H9 (cell line): ENCODE results near the gene TRHDE. TPM values are rescaled to one million over a fixed set of nuclear protein-coding genes. Genes with fewer than 3 reads are reported as not detected.

Experiments
- DNase-seq: peaks from one replicate; pipeline ENCODE4 v3.0.0-alpha.2; 2017
- H2AFZ ChIP-seq: one replicate; pipeline ENCODE4 v1.6.1; 2013; ENCODE audit warnings: mild to moderate bottlenecking, low read length, control low read depth, moderate library complexity
- H2AK5ac ChIP-seq: 2 replicates; pipeline ENCODE4 v1.6.1; 2013; ENCODE audit warnings: low read length, control low read depth, mixed read lengths; ENCODE audit not compliant: insufficient read length
- H2BK120ac ChIP-seq: one replicate; pipeline ENCODE4 v1.6.1; 2013; ENCODE audit warnings: low read depth, mild to moderate bottlenecking, low read length, control low read depth, inconsistent platforms; ENCODE audit not compliant: poor library complexity, severe bottlenecking
- H2BK12ac ChIP-seq: 2 replicates; pipeline ENCODE4 v1.6.1; 2013; ENCODE audit warnings: low read length, control low read depth, mixed read lengths, low read depth; ENCODE audit not compliant: insufficient read length
- H2BK15ac ChIP-seq: 2 replicates; pipeline ENCODE4 v1.6.1; 2013; ENCODE audit warnings: low read depth, low read length, control low read depth
- H2BK20ac ChIP-seq: one replicate; pipeline ENCODE4 v1.6.1; 2013; ENCODE audit warnings: low read depth, mild to moderate bottlenecking, low read length, control low read depth, inconsistent platforms; ENCODE audit not compliant: poor library complexity, severe bottlenecking
- H2BK5ac ChIP-seq: 2 replicates; pipeline ENCODE4 v1.6.1; 2013; ENCODE audit warnings: low read length, control low read depth, mixed read lengths; ENCODE audit not compliant: insufficient read length
- H3K14ac ChIP-seq: 2 replicates; pipeline ENCODE4 v1.6.1; 2013; ENCODE audit warnings: low read length, control low read depth; ENCODE audit not compliant: insufficient read depth
- H3K18ac ChIP-seq: 2 replicates; pipeline ENCODE4 v1.6.1; 2013; ENCODE audit warnings: low read depth, mild to moderate bottlenecking, mixed read lengths, low read length, control low read depth; ENCODE audit not compliant: insufficient read length
- H3K23ac ChIP-seq: 2 replicates; pipeline ENCODE4 v1.6.1; 2013; ENCODE audit warnings: low read length, control low read depth, mixed read lengths, low read depth; ENCODE audit not compliant: insufficient read length
- H3K23me2 ChIP-seq: 2 replicates; pipeline ENCODE4 v1.6.1; 2013; ENCODE audit warnings: low read depth, mild to moderate bottlenecking, mixed read lengths, low read length, control low read depth; ENCODE audit not compliant: insufficient read length, poor library complexity, severe bottlenecking
- H3K27ac ChIP-seq: 2 replicates; pipeline ENCODE4 v1.5.1; 2013; ENCODE audit warnings: low read length, control low read depth, mixed read lengths, low read depth; ENCODE audit not compliant: insufficient read length
- H3K27me3 ChIP-seq: 2 replicates; pipeline ENCODE4 v1.6.1; 2013; ENCODE audit warnings: low read length, control low read depth, inconsistent platforms; ENCODE audit not compliant: insufficient read depth
- H3K4ac ChIP-seq: 2 replicates; pipeline ENCODE4 v1.6.1; 2013; ENCODE audit warnings: low read depth, mild to moderate bottlenecking, control low read depth, inconsistent platforms, low read length, moderate library complexity
- H3K4me1 ChIP-seq: 2 replicates; pipeline ENCODE4 v1.6.1; 2013; ENCODE audit warnings: low read length, control low read depth, inconsistent platforms; ENCODE audit not compliant: insufficient read depth
- H3K4me2 ChIP-seq: 2 replicates; pipeline ENCODE4 v1.6.1; 2013; ENCODE audit warnings: low read length, control low read depth, mixed read lengths; ENCODE audit not compliant: insufficient read length, insufficient read depth
- H3K56ac ChIP-seq: 2 replicates; pipeline ENCODE4 v1.6.1; 2013; ENCODE audit warnings: low read depth, mild to moderate bottlenecking, mixed read lengths, low read length, control low read depth; ENCODE audit not compliant: insufficient read length
- H3K79me1 ChIP-seq: 2 replicates; pipeline ENCODE4 v1.6.1; 2013; ENCODE audit warnings: low read depth, mild to moderate bottlenecking, moderate library complexity, low read length, control low read depth, inconsistent platforms; ENCODE audit not compliant: insufficient read depth, poor library complexity, severe bottlenecking
- H3K79me2 ChIP-seq: 2 replicates; pipeline ENCODE4 v1.6.1; 2013; ENCODE audit warnings: low read length, control low read depth, inconsistent platforms; ENCODE audit not compliant: insufficient read depth
- H3K9ac ChIP-seq: 2 replicates; pipeline ENCODE4 v1.6.1; 2013; ENCODE audit warnings: low read length, control low read depth, mixed read lengths; ENCODE audit not compliant: insufficient read length; ENCODE audit errors: extremely low read depth
- H3K9me3 ChIP-seq: one replicate; pipeline ENCODE4 v1.6.1; 2013; ENCODE audit warnings: low read depth, low read length, inconsistent platforms; ENCODE audit not compliant: control insufficient read depth
- H3T11ph ChIP-seq: one replicate; pipeline ENCODE4 v1.6.1; 2013; ENCODE audit warnings: mild to moderate bottlenecking, low read length, control low read depth, inconsistent platforms
- H4K20me1 ChIP-seq: one replicate; pipeline ENCODE4 v1.6.1; 2013; ENCODE audit not compliant: control insufficient read depth, insufficient read length, insufficient read depth
- H4K5ac ChIP-seq: 2 replicates; pipeline ENCODE4 v1.6.1; 2013; ENCODE audit warnings: low read depth, mild to moderate bottlenecking, mixed read lengths, low read length, control low read depth; ENCODE audit not compliant: insufficient read length
- H4K8ac ChIP-seq: replicated peaks from 2 replicates; pipeline ENCODE4 v1.6.1; 2013; ENCODE audit warnings: low read length, control low read depth, mixed read lengths, low read depth; ENCODE audit not compliant: insufficient read length
- H4K91ac ChIP-seq: 2 replicates; pipeline ENCODE4 v1.6.1; 2013; ENCODE audit warnings: low read depth, mild to moderate bottlenecking, moderate library complexity, mixed read lengths, low read length, control low read depth; ENCODE audit not compliant: insufficient read length
- H3K27ac Mint-ChIP-seq, 3 experiments: 2 replicates in 2 of 3; 3 replicates in 1 of 3; pipeline ENCODE4 v1.8.0; 2020 to 2021; ENCODE audit warnings: mixed read lengths in 3 of 3, mild to moderate bottlenecking in 1 of 3, moderate library complexity in 1 of 3
- H3K27me3 Mint-ChIP-seq: 2 replicates; pipeline ENCODE4 v1.8.0; 2021; ENCODE audit warnings: low read depth, mild to moderate bottlenecking, moderate library complexity, mixed read lengths
- H3K36me3 Mint-ChIP-seq, 3 experiments: 2 replicates in 2 of 3; 3 replicates in 1 of 3; pipeline ENCODE4 v1.8.0; 2020 to 2021; ENCODE audit warnings: low read depth in 3 of 3, mixed read lengths in 3 of 3; ENCODE audit not compliant: insufficient read depth in 1 of 3
- H3K4me1 Mint-ChIP-seq, 2 experiments: 2 replicates each; pipeline ENCODE4 v1.8.0; 2020; ENCODE audit warnings: mixed read lengths in 2 of 2
- H3K4me3 Mint-ChIP-seq, 2 experiments: 2 replicates in 1 of 2; 3 replicates in 1 of 2; pipeline ENCODE4 v1.8.0; 2020 to 2021; ENCODE audit warnings: mild to moderate bottlenecking in 2 of 2, mixed read lengths in 2 of 2, moderate library complexity in 1 of 2
- H3K9me3 Mint-ChIP-seq, 2 experiments: 2 replicates in 1 of 2; 3 replicates in 1 of 2; pipeline ENCODE4 v1.8.0; 2020; ENCODE audit warnings: mild to moderate bottlenecking in 2 of 2, mixed read lengths in 2 of 2, moderate library complexity in 1 of 2
- WGBS: extraction: QIAGEN DNeasy Blood & Tissue Kit; methylation state at CpG from one replicate; pipeline ENCODE4 v1.1.7; 2013; ENCODE audit warnings: missing lambda C conversion rate, low lambda C conversion rate, mixed read lengths; ENCODE audit not compliant: insufficient read length; ENCODE audit errors: extremely low coverage; 5-methylcytosine and 5-hydroxymethylcytosine counted together
- total RNA-seq: library from RNA; stranded (reverse); gene quantifications from 2 replicates; pipeline ENCODE4 v1.2.1, GENCODE V29; 2021
- TF ChIP-seq, protein P1 (sequence below): fragments of 200-600 bp; sonication (generic); conservative IDR thresholded peaks from 3 replicates; pipeline ENCODE4 v1.8.0; 2021; ENCODE audit warnings: antibody characterized with exemption, mild to moderate bottlenecking

TRHDE gene
- total RNA-seq, 1 experiment from 2014 or later = 1.0 TPM

DNA sequence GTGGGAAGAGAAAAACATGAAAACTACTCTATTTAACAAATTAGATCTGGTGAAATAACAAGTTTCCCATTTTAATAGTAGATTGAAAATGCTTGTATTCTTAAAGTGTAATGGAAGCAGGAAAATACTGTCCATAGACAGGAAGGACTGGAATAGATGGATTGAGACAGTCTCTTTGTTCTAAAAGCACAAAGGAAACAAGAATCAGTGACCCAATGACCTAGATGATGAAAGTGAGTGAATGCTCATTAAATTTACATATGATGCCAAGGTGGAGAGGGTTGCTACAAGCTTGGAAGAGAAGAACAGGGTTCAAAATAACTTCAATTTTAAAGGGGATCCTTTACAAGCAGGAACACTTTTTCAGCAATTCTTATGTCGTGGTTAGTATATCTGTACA is 233.1 kb downstream of the TRHDE start:
- Histone ChIP-seq H3K23me2 (no peaks in the 10 kb centered on the region), H2AK5ac (no peak overlapping the region), H3T11ph (no peak overlapping the region), H3K79me1 (no peaks in the 10 kb centered on the region), H4K91ac (no peak overlapping the region), H3K18ac (no peak overlapping the region), H2BK120ac (no peak overlapping the region), H4K20me1 (no peaks in the 10 kb centered on the region), H3K79me2 (no peaks in the 10 kb centered on the region), H3K9ac (no peak overlapping the region), H4K5ac (no peak overlapping the region), H2BK5ac (no peak overlapping the region), H3K27ac (no peak overlapping the region), H3K9me3 (no peaks in the 10 kb centered on the region), H2BK15ac (no peak overlapping the region), H3K4ac (no peak overlapping the region), H4K8ac (no peak overlapping the region), H2BK20ac (no peak overlapping the region), H3K23ac (no peak overlapping the region), H3K27me3 (no peaks in the 10 kb centered on the region), H3K56ac (no peak overlapping the region), H2BK12ac (no peak overlapping the region), H2AFZ (no peak overlapping the region), H3K4me1 (no peaks in the 10 kb centered on the region), H3K14ac (no peak overlapping the region), H3K4me2 (no peak overlapping the region)
- DNase-seq = no peak
- WGBS = no CpG with 5 or more reads among the region's 1 CpG
- Mint-ChIP-seq H3K27ac (no peak overlapping the region), H3K9me3 (no peaks in the 10 kb centered on the region), H3K36me3 (no peaks in the 10 kb centered on the region; a peak in 1 of 7 replicates), H3K4me3 (no peak overlapping the region), H3K4me1 (peaks cover 5 to 7% of the 10 kb centered on the region in 2 experiments; a peak in 3 of 4 replicates), H3K27me3 (no peaks in the 10 kb centered on the region)
- TF ChIP-seq, protein P1, sequence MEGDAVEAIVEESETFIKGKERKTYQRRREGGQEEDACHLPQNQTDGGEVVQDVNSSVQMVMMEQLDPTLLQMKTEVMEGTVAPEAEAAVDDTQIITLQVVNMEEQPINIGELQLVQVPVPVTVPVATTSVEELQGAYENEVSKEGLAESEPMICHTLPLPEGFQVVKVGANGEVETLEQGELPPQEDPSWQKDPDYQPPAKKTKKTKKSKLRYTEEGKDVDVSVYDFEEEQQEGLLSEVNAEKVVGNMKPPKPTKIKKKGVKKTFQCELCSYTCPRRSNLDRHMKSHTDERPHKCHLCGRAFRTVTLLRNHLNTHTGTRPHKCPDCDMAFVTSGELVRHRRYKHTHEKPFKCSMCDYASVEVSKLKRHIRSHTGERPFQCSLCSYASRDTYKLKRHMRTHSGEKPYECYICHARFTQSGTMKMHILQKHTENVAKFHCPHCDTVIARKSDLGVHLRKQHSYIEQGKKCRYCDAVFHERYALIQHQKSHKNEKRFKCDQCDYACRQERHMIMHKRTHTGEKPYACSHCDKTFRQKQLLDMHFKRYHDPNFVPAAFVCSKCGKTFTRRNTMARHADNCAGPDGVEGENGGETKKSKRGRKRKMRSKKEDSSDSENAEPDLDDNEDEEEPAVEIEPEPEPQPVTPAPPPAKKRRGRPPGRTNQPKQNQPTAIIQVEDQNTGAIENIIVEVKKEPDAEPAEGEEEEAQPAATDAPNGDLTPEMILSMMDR = no peak
